Stomach (tissue), 4 donors: ENCODE measurements around the gene FGL2.

Experiments
- CTCF ChIP-seq, 7 experiments: fragments of 450-650 bp in 4 of 7; fragments of 200-600 bp in 3 of 7; sonication (generic) in 3 of 7; IDR thresholded peaks; one replicate each; pipeline ENCODE4 v1.5.1; 2016 to 2019; ENCODE audit warnings: antibody characterized with exemption in 7 of 7, control low read depth in 2 of 7, mild to moderate bottlenecking in 1 of 7
- EP300 ChIP-seq: sonication (generic); formaldehyde crosslinking; IDR thresholded peaks from one replicate; pipeline ENCODE4 v1.6.1; 2017; ENCODE audit warnings: antibody characterized with exemption

GRCh38 chr7:77188731-77189437 lies 10.7 kb downstream of the FGL2 start:
- TF ChIP-seq CTCF (IDR thresholded peaks at IDR 0.05) (no peak), EP300 (no peak)
